MCF 10A (cell line): ENCODE results near the gene NELL2. TPM values are rescaled to one million over a fixed set of nuclear protein-coding genes. Genes with fewer than 3 reads are reported as not detected.
A peak's percentile ranks its signal among the peaks of the same experiment; 100 is the strongest.
"Not testable (repeated sequence)": the region's sequence is repeated elsewhere in the genome, so short reads cannot be mapped to it uniquely, and the experiment has no call there.

Experiments used
- BruUV-seq: library from RNA; stranded (reverse); fragments of 400-500 nt; replicated peaks from 2 replicates; lab custom pipeline; 2021; lab: Mats Ljungman, UMichigan
- CTCF ChIA-PET: fragments of 300-600 bp; sonication (Branson Sonifier 250); formaldehyde crosslinking; extraction: SDS; loops from one replicate; lab custom pipeline; 2021; ENCODE audit warnings: antibody characterized with exemption, inconsistent platforms; lab: Yijun Ruan, JAX
- POLR2A ChIA-PET: fragments of 300-600, 350-650 bp; sonication (Branson Sonifier 250); formaldehyde crosslinking; extraction: SDS; loops from one replicate; lab custom pipeline; 2020; ENCODE audit warnings: antibody characterized with exemption, inconsistent platforms; lab: Yijun Ruan, JAX
- DNase-seq: peaks from one replicate; pipeline ENCODE4 v3.0.0-alpha.2; 2018; ENCODE audit not compliant: unreplicated experiment
- H3K27ac Mint-ChIP-seq: one replicate; pipeline ENCODE4 v1.8.0; 2022; ENCODE audit warnings: mild to moderate bottlenecking, low read depth, mixed read lengths; ENCODE audit not compliant: unreplicated experiment
- H3K27me3 Mint-ChIP-seq: one replicate; pipeline ENCODE4 v1.8.0; 2022; ENCODE audit warnings: mixed read lengths; ENCODE audit not compliant: insufficient read depth, unreplicated experiment
- H3K36me3 Mint-ChIP-seq: one replicate; pipeline ENCODE4 v1.8.0; 2022; ENCODE audit warnings: mild to moderate bottlenecking, moderate library complexity, mixed read lengths; ENCODE audit not compliant: insufficient read depth, unreplicated experiment
- H3K4me1 Mint-ChIP-seq: one replicate; pipeline ENCODE4 v1.8.0; 2022; ENCODE audit warnings: mixed read lengths; ENCODE audit not compliant: insufficient read depth, unreplicated experiment
- H3K4me3 Mint-ChIP-seq: one replicate; pipeline ENCODE4 v1.8.0; 2022; ENCODE audit warnings: mild to moderate bottlenecking, moderate library complexity, mixed read lengths; ENCODE audit not compliant: unreplicated experiment
- H3K9me3 Mint-ChIP-seq: one replicate; pipeline ENCODE4 v1.8.0; 2022; ENCODE audit warnings: mixed read lengths; ENCODE audit not compliant: unreplicated experiment
- intact Hi-C: fragments of 100-400 bp; cut with micrococcal nuclease; formaldehyde crosslinking; loops from 2 replicates; pipeline ENCODE4 v1.14.1; 2022
- total RNA-seq: library from RNA; stranded (reverse); gene quantifications from 2 replicates; pipeline ENCODE4 v1.2.3, GENCODE V29; 2022
- TF ChIP-seq, protein P1 (sequence below): fragments of 200-600 bp; IDR thresholded peaks from one replicate; pipeline ENCODE4 v1.8.0; 2022; ENCODE audit warnings: antibody characterized with exemption, mild to moderate bottlenecking; ENCODE audit not compliant: unreplicated experiment

The NELL2 gene
- total RNA-seq, 1 experiment from 2014 or later: not detected

- TF ChIP-seq, protein P1, sequence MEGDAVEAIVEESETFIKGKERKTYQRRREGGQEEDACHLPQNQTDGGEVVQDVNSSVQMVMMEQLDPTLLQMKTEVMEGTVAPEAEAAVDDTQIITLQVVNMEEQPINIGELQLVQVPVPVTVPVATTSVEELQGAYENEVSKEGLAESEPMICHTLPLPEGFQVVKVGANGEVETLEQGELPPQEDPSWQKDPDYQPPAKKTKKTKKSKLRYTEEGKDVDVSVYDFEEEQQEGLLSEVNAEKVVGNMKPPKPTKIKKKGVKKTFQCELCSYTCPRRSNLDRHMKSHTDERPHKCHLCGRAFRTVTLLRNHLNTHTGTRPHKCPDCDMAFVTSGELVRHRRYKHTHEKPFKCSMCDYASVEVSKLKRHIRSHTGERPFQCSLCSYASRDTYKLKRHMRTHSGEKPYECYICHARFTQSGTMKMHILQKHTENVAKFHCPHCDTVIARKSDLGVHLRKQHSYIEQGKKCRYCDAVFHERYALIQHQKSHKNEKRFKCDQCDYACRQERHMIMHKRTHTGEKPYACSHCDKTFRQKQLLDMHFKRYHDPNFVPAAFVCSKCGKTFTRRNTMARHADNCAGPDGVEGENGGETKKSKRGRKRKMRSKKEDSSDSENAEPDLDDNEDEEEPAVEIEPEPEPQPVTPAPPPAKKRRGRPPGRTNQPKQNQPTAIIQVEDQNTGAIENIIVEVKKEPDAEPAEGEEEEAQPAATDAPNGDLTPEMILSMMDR: no peak
- H3K4me1 Mint-ChIP-seq: no peaks in the 10 kb centered on the region
- H3K36me3 Mint-ChIP-seq: no peaks in the 10 kb centered on the region
- no TSS peak for BruUV-seq
- POLR2A ChIA-PET: no interaction called here
- no peak for DNase-seq
- H3K4me3 Mint-ChIP-seq: no peak overlapping the region
- H3K9me3 Mint-ChIP-seq: no peaks in the 10 kb centered on the region
- intact Hi-C loops: no loop called here
- peaks cover 51% of the 10 kb centered on the region for H3K27me3 Mint-ChIP-seq
- no peak overlapping the region for H3K27ac Mint-ChIP-seq
- CTCF ChIA-PET: no interaction called here
Measured at GRCh38 chr12:44839785-44840184, 36.3 kb downstream of the NELL2 start.

- no peak overlapping the region for H3K4me3 Mint-ChIP-seq
- BruUV-seq: no TSS peak
- no peaks in the 10 kb centered on the region for H3K36me3 Mint-ChIP-seq
- no peaks in the 10 kb centered on the region for H3K4me1 Mint-ChIP-seq
- intact Hi-C loops: no loop called here
- ChIA-PET CTCF (interaction anchor here (0.6 to 0.7 kb wide), 3 partner anchors 35 to 1184 kb away, joined by 3 read pairs; no protein-coding TSS in a partner anchor), POLR2A (no interaction called here)
- no peak for DNase-seq
- TF ChIP-seq, protein P1: no peak
- no peaks in the 10 kb centered on the region for H3K9me3 Mint-ChIP-seq
- H3K27ac Mint-ChIP-seq: no peak overlapping the region
- peaks cover 49% of the 10 kb centered on the region for H3K27me3 Mint-ChIP-seq
Measured at GRCh38 chr12:44837114-44837755, 38.9 kb downstream of the NELL2 start.

GRCh38 chr12:44835641-44836379 is 40.3 kb downstream of the NELL2 start:
- no peaks in the 10 kb centered on the region for H3K9me3 Mint-ChIP-seq
- CTCF ChIA-PET: no interaction called here

DNA sequence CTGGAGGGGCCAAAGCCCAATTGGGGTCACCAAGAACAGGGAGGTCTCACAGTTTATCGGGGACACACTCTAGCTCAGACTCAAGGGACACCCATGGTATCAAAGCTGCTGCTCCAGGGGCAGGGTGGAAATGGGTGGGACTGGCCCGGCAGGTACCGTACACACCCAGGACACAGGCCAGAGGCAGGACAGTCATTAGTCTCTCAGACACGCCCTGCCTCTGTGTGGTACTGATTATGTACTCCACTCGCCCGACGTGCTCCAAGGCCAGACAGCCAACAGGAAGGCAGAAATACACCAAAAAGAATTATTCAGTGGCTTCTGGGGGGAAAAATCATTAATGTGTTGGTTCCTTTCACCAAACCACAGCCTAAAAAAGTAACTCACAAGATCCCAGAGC is 41.1 kb downstream of the NELL2 start:
- DNase-seq, H3K4me1 Mint-ChIP-seq, H3K27ac Mint-ChIP-seq, H3K9me3 Mint-ChIP-seq, H3K36me3 Mint-ChIP-seq, POLR2A ChIA-PET, intact Hi-C loops, H3K4me3 Mint-ChIP-seq, BruUV-seq, CTCF ChIA-PET: not testable (repeated sequence)
- H3K27me3 Mint-ChIP-seq: peaks cover 50% of the 10 kb centered on the region

More at GRCh38 chr12:44835641-44836379, 40.3 kb downstream of the NELL2 start:
- H3K27ac Mint-ChIP-seq: no peak overlapping the region
- intact Hi-C loops: no loop called here
- POLR2A ChIA-PET: no interaction called here
- H3K4me3 Mint-ChIP-seq: no peak overlapping the region
- no peaks in the 10 kb centered on the region for H3K4me1 Mint-ChIP-seq
- H3K36me3 Mint-ChIP-seq: no peaks in the 10 kb centered on the region
- H3K27me3 Mint-ChIP-seq: peaks cover 51% of the 10 kb centered on the region
- TF ChIP-seq, protein P1: no peak
- DNase-seq: peak; percentile 18
- no TSS peak for BruUV-seq
